Measurements from ENCODE around the gene ADIPOQ. TPM values are rescaled to one million over a fixed set of nuclear protein-coding genes. Genes with fewer than 3 reads are reported as not detected.

The ADIPOQ gene
- total RNA-seq, 1 experiment from 2014 or later = not detected

GRCh38 chr3:186832276-186832675, 10.2 kb upstream of the ADIPOQ start:
- Histone ChIP-seq H4K8ac (replicated peaks; ENCODE audit: insufficient read length, low read depth, low read length) (no peak overlapping the region), H3K9ac (ENCODE audit: extremely low read depth, insufficient read length, low read length) (no peak overlapping the region), H3K4me2 (ENCODE audit: insufficient read depth, insufficient read length, low read length) (no peak overlapping the region), H4K91ac (ENCODE audit: insufficient read length, low read depth, low read length) (no peak overlapping the region), H3K14ac (ENCODE audit: insufficient read depth, low read length) (no peak overlapping the region), H2BK120ac (ENCODE audit: low read depth, low read length, poor library complexity, severe bottlenecking) (no peak overlapping the region), H3K4ac (ENCODE audit: low read depth, low read length) (no peak overlapping the region), H3K23ac (ENCODE audit: insufficient read length, low read depth, low read length) (no peak overlapping the region), H3K4me1 (ENCODE audit: insufficient read depth, low read length) (no peaks in the 10 kb centered on the region), H4K20me1 (ENCODE audit: control insufficient read depth, insufficient read depth, insufficient read length) (no peaks in the 10 kb centered on the region), H2AFZ (ENCODE audit: low read length) (no peak overlapping the region), H3K23me2 (ENCODE audit: insufficient read length, low read depth, low read length, poor library complexity, severe bottlenecking) (peaks cover 2% of the 10 kb centered on the region), H3K56ac (ENCODE audit: insufficient read length, low read depth, low read length) (no peak overlapping the region), H3K27ac (ENCODE audit: insufficient read length, low read depth, low read length) (no peak overlapping the region), H3K27me3 (ENCODE audit: insufficient read depth, low read length) (peaks cover 3% of the 10 kb centered on the region; the same call in 1 of the 2 replicates), H2BK15ac (ENCODE audit: low read depth, low read length) (no peak overlapping the region), H3K79me1 (ENCODE audit: insufficient read depth, low read depth, low read length, poor library complexity, severe bottlenecking) (no peaks in the 10 kb centered on the region), H3K9me3 (ENCODE audit: control insufficient read depth, low read depth, low read length) (no peaks in the 10 kb centered on the region), H2BK12ac (ENCODE audit: insufficient read length, low read depth, low read length) (no peak overlapping the region), H3K79me2 (ENCODE audit: insufficient read depth, low read length) (no peaks in the 10 kb centered on the region), H2AK5ac (ENCODE audit: insufficient read length, low read length) (no peak overlapping the region), H2BK20ac (ENCODE audit: low read depth, low read length, poor library complexity, severe bottlenecking) (no peak overlapping the region), H2BK5ac (ENCODE audit: insufficient read length, low read length) (no peak overlapping the region), H3K18ac (ENCODE audit: insufficient read length, low read depth, low read length) (no peak overlapping the region), H4K5ac (ENCODE audit: insufficient read length, low read depth, low read length) (no peak overlapping the region), H3T11ph (ENCODE audit: low read length) (no peak overlapping the region)
- Mint-ChIP-seq H3K27ac (no peak overlapping the region), H3K36me3 (ENCODE audit: insufficient read depth in 1 of 3, low read depth in 3 of 3) (no peaks in the 10 kb centered on the region), H3K4me1 (peaks cover 7 to 12% of the 10 kb centered on the region in 2 experiments; a peak in 3 of 4 replicates), H3K9me3 (no peaks in the 10 kb centered on the region; a peak in 1 of 5 replicates), H3K27me3 (ENCODE audit: low read depth) (peaks cover 63% of the 10 kb centered on the region), H3K4me3 (no peak overlapping the region)
- no peak for TF ChIP-seq CTCF (conservative IDR thresholded peaks at IDR 0.05)
- no CpG with 5 or more reads among the region's 1 CpG for WGBS (ENCODE audit: extremely low coverage, insufficient read length, low lambda C conversion rate)
- no peak for DNase-seq

Data from H9 (cell line).